Fibroblast of lung (primary cell): Measurements from ENCODE around the gene WBP2. TPM values are rescaled to one million over a fixed set of nuclear protein-coding genes. Genes with fewer than 3 reads are reported as not detected.

Experiments used
- DNase-seq, 2 donors: peaks; one replicate each; pipeline versions ENCODE4 v3.0.0 to v3.0.0-alpha.2; 2010; ENCODE audit warnings: low read depth in 2 of 2
- H2AFZ ChIP-seq: 2 replicates; pipeline ENCODE4 v1.5.1; 2012; ENCODE audit warnings: low read length, control low read depth, inconsistent platforms
- H3K27ac ChIP-seq: 2 replicates; pipeline ENCODE4 v1.5.1; 2011; ENCODE audit warnings: low read length, control low read depth; ENCODE audit not compliant: insufficient read depth
- H3K27me3 ChIP-seq: 2 replicates; pipeline ENCODE4 v1.5.1; 2011; ENCODE audit warnings: mild to moderate bottlenecking, low read length; ENCODE audit not compliant: control insufficient read depth, insufficient read depth
- H3K36me3 ChIP-seq: 2 replicates; pipeline ENCODE4 v1.5.1; 2011; ENCODE audit warnings: low read length; ENCODE audit not compliant: control insufficient read depth, insufficient read depth
- H3K4me1 ChIP-seq: 2 replicates; pipeline ENCODE4 v1.5.1; 2011; ENCODE audit warnings: low read length; ENCODE audit not compliant: control insufficient read depth, insufficient read depth; ENCODE audit errors: extremely low read depth
- H3K4me2 ChIP-seq: 2 replicates; pipeline ENCODE4 v1.5.1; 2011; ENCODE audit warnings: low read length, control low read depth; ENCODE audit not compliant: insufficient read depth; ENCODE audit errors: extremely low read depth
- H3K4me3 ChIP-seq, 4 experiments: fragments of 200-600 bp in 1 of 4; sonication (generic) in 1 of 4; replicated peaks in 1 of 4; 2 replicates each; pipeline ENCODE4 v1.5.1; 2011 to 2016; ENCODE audit warnings: low read length in 4 of 4, low read depth in 3 of 4, mild to moderate bottlenecking in 3 of 4, control low read depth in 2 of 4, inconsistent platforms in 1 of 4, mixed read lengths in 1 of 4; ENCODE audit not compliant: insufficient read depth in 1 of 4; ENCODE audit errors: control extremely low read depth in 1 of 4
- H3K79me2 ChIP-seq: 2 replicates; pipeline ENCODE4 v1.5.1; 2012; ENCODE audit warnings: mild to moderate bottlenecking, low read length, inconsistent platforms; ENCODE audit not compliant: control insufficient read depth, insufficient read depth
- H3K9ac ChIP-seq: 2 replicates; pipeline ENCODE4 v1.5.1; 2011; ENCODE audit warnings: mild to moderate bottlenecking, low read length, control low read depth; ENCODE audit not compliant: insufficient read depth
- H3K9me3 ChIP-seq: 2 replicates; pipeline ENCODE4 v1.5.1; 2012; ENCODE audit warnings: low read depth, low read length; ENCODE audit not compliant: control insufficient read depth, insufficient read depth
- H4K20me1 ChIP-seq: 2 replicates; pipeline ENCODE4 v1.5.1; 2011; ENCODE audit warnings: low read length; ENCODE audit not compliant: control insufficient read depth, insufficient read depth; ENCODE audit errors: extremely low read depth
- CTCF ChIP-seq, 2 donors: IDR thresholded peaks in 1 of 2; conservative IDR thresholded peaks in 1 of 2; 1 replicate in 1 of 2; 2 replicates in 1 of 2; pipeline ENCODE4 v1.5.1; 2011 to 2012; ENCODE audit warnings: low read length in 2 of 2, control low read depth in 1 of 2, inconsistent platforms in 1 of 2, low read depth in 1 of 2, mild to moderate bottlenecking in 1 of 2
- EZH2 ChIP-seq: IDR thresholded peaks from 2 replicates; pipeline ENCODE4 v1.5.1; 2012; ENCODE audit warnings: low read length, control low read depth, mild to moderate bottlenecking; ENCODE audit errors: missing control alignments
- polyA plus RNA-seq, 2 donors: library from polyadenylated mRNA; depleted of rRNA in 1 of 2; stranded (reverse) in 1 of 2; unstranded in 1 of 2; fragments of >200 nt; gene quantifications; 2 replicates each; pipeline ENCODE4 v1.2.1, GENCODE V29; 2011 to 2012; ENCODE audit warnings: missing spikeins in 1 of 2
- total RNA-seq: library from RNA; depleted of rRNA; stranded (reverse); fragments of >200 nt; gene quantifications from 2 replicates; pipeline ENCODE4 v1.2.1, GENCODE V29; 2014

Gene WBP2
- total and polyA plus RNA-seq, 2 donors (not counting 1 experiment from before 2014, with no cell fraction given): 39.5 to 53.4 TPM

- Histone ChIP-seq H3K9ac (no peak overlapping the region), H3K36me3 (no peaks in the 10 kb centered on the region), H3K4me3 (no peak overlapping the region), H3K79me2 (no peaks in the 10 kb centered on the region), H2AFZ (no peak overlapping the region), H4K20me1 (no peaks in the 10 kb centered on the region), H3K4me1 (no peaks in the 10 kb centered on the region), H3K4me2 (no peak overlapping the region), H3K9me3 (no peaks in the 10 kb centered on the region), H3K27me3 (no peaks in the 10 kb centered on the region), H3K27ac (no peak overlapping the region)
- DNase-seq: no peak
- TF ChIP-seq CTCF (conservative IDR thresholded peaks at IDR 0.05 in 1 of 2, IDR thresholded peaks at IDR 0.05 in 1 of 2; ENCODE audit: low read depth in 1 of 2, low read length in 2 of 2) (no peak), EZH2 (no peak)
Observed at GRCh38 chr17:75837899-75838298, 17.2 kb downstream of the WBP2 start.

- Histone ChIP-seq H3K79me2 (no peaks in the 10 kb centered on the region), H3K4me3 (no peak overlapping the region), H3K4me2 (no peak overlapping the region), H3K27me3 (no peaks in the 10 kb centered on the region), H3K9me3 (no peaks in the 10 kb centered on the region), H2AFZ (no peak overlapping the region), H3K4me1 (no peaks in the 10 kb centered on the region), H3K9ac (no peak overlapping the region), H4K20me1 (no peaks in the 10 kb centered on the region), H3K27ac (no peak overlapping the region), H3K36me3 (no peaks in the 10 kb centered on the region)
- TF ChIP-seq CTCF (conservative IDR thresholded peaks at IDR 0.05 in 1 of 2, IDR thresholded peaks at IDR 0.05 in 1 of 2; ENCODE audit: low read depth in 1 of 2, low read length in 2 of 2) (no peak), EZH2 (no peak)
- no peak for DNase-seq
Observed at GRCh38 chr17:75836605-75837004, 18.5 kb downstream of the WBP2 start.

- no peak overlapping the region for H3K27ac ChIP-seq
- H3K36me3 ChIP-seq: no peaks in the 10 kb centered on the region
- no peaks in the 10 kb centered on the region for H3K27me3 ChIP-seq
- H3K4me1 ChIP-seq: no peaks in the 10 kb centered on the region
- no peak overlapping the region for H3K4me3 ChIP-seq
- no peak overlapping the region for H3K9ac ChIP-seq
- no peaks in the 10 kb centered on the region for H3K79me2 ChIP-seq
- H3K9me3 ChIP-seq: no peaks in the 10 kb centered on the region
- DNase-seq: no peak
- no peak overlapping the region for H2AFZ ChIP-seq
- no peak overlapping the region for H3K4me2 ChIP-seq
- no peak for TF ChIP-seq EZH2
- no peak for TF ChIP-seq CTCF (conservative IDR thresholded peaks at IDR 0.05 in 1 of 2, IDR thresholded peaks at IDR 0.05 in 1 of 2; ENCODE audit: low read depth in 1 of 2, low read length in 2 of 2)
- H4K20me1 ChIP-seq: no peaks in the 10 kb centered on the region
Observed at GRCh38 chr17:75835654-75835987, 19.5 kb downstream of the WBP2 start.
